ENCODE measurements around the gene OAF.

DNA sequence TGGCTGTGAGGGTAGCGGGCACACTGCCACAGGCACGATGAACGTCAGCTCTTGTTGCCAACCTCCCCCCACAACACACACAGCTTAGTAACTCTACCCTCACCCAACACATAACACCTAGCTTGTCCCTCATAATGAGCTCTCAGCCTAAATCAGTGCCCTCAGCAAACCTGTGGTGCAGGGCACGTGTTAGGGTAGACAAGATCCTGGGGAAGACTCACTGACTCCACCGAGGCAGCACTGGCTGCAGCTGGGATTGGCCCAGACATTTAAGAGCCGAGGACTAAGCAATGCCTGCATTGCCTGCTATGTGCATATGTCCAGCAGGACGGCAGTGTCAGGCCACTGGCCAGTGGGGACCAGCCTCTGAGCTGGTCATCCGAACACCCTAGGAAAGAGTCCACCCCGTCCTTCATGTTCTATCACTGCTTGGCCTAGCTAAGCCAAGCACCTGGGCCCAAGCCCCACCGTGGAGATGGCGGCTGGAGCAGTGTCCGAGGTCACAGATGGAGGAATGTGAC lies 40.0 kb upstream of the OAF start:
- TF ChIP-seq CTCF (IDR thresholded peaks at IDR 0.05; ENCODE audit: low read depth, low read length, missing input control): no peak
- TF ChIP-seq GABPA (IDR thresholded peaks at IDR 0.05 in 1 of 2, conservative IDR thresholded peaks at IDR 0.05 in 1 of 2): no peak
- no peak for TF ChIP-seq JUND (IDR thresholded peaks at IDR 0.05)
- TF ChIP-seq, protein P1, sequence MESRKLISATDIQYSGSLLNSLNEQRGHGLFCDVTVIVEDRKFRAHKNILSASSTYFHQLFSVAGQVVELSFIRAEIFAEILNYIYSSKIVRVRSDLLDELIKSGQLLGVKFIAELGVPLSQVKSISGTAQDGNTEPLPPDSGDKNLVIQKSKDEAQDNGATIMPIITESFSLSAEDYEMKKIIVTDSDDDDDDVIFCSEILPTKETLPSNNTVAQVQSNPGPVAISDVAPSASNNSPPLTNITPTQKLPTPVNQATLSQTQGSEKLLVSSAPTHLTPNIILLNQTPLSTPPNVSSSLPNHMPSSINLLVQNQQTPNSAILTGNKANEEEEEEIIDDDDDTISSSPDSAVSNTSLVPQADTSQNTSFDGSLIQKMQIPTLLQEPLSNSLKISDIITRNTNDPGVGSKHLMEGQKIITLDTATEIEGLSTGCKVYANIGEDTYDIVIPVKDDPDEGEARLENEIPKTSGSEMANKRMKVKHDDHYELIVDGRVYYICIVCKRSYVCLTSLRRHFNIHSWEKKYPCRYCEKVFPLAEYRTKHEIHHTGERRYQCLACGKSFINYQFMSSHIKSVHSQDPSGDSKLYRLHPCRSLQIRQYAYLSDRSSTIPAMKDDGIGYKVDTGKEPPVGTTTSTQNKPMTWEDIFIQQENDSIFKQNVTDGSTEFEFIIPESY (IDR thresholded peaks at IDR 0.05): no peak
- TF ChIP-seq RAD21 (IDR thresholded peaks at IDR 0.05): no peak
- no peak for TF ChIP-seq MAX (IDR thresholded peaks at IDR 0.05)
- no peak for TF ChIP-seq YY1 (IDR thresholded peaks at IDR 0.05)
- TF ChIP-seq, protein P2, sequence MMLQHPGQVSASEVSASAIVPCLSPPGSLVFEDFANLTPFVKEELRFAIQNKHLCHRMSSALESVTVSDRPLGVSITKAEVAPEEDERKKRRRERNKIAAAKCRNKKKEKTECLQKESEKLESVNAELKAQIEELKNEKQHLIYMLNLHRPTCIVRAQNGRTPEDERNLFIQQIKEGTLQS (IDR thresholded peaks at IDR 0.05): no peak
- no peak for TF ChIP-seq HNF4A (conservative IDR thresholded peaks at IDR 0.05)
- TF ChIP-seq TAF1 (conservative IDR thresholded peaks at IDR 0.05): no peak
